Heart left ventricle (tissue), 16 donors: ENCODE results near the gene DENND5A. TPM values are rescaled to one million over a fixed set of nuclear protein-coding genes. Genes with fewer than 3 reads are reported as not detected.

Experiments used
- ATAC-seq, 4 donors: fragments of 200-7000 bp; cut with Tn5 transposase; one replicate each; pipeline ENCODE4 v1.9.1; 2020 to 2022; ENCODE audit warnings: moderate library complexity in 4 of 4, mild to moderate bottlenecking in 3 of 4, moderate number of reproducible peaks in 1 of 4
- DNase-seq, 5 donors: peaks; one replicate each; pipeline ENCODE4 v3.0.0-alpha.2; 2020
- H3K27ac ChIP-seq, 12 donors: fragments of 200-600 bp; sonication (generic) in 4 of 12; one replicate each; pipeline versions ENCODE4 v1.5.0 to v1.8.0; 2016 to 2022; ENCODE audit warnings: mild to moderate bottlenecking in 2 of 12
- H3K27me3 ChIP-seq, 9 donors: fragments of 200-600 bp; sonication (generic) in 2 of 9; one replicate each; pipeline versions ENCODE4 v1.5.1 to v1.8.0; 2016 to 2022; ENCODE audit warnings: mild to moderate bottlenecking in 3 of 9
- H3K36me3 ChIP-seq, 9 donors: fragments of 200-600 bp; sonication (generic) in 2 of 9; one replicate each; pipeline versions ENCODE4 v1.5.0 to v1.8.0; 2018 to 2022; ENCODE audit warnings: mild to moderate bottlenecking in 2 of 9
- H3K4me1 ChIP-seq, 12 donors: fragments of 200-600 bp; sonication (generic) in 4 of 12; one replicate each; pipeline versions ENCODE4 v1.5.0 to v1.8.0; 2016 to 2022; ENCODE audit warnings: mild to moderate bottlenecking in 3 of 12
- H3K4me3 ChIP-seq, 12 donors: fragments of 200-600 bp; sonication (generic) in 4 of 12; one replicate each; pipeline versions ENCODE4 v1.5.0 to v1.8.0; 2017 to 2022; ENCODE audit warnings: mild to moderate bottlenecking in 9 of 12, moderate library complexity in 4 of 12
- H3K9me3 ChIP-seq, 12 donors: fragments of 200-600 bp; sonication (generic) in 4 of 12; one replicate each; pipeline versions ENCODE4 v1.5.0 to v1.8.0; 2016 to 2022; ENCODE audit warnings: mild to moderate bottlenecking in 1 of 12
- CTCF ChIP-seq, 12 donors: fragments of 200-600 bp; sonication (generic) in 4 of 12; IDR thresholded peaks; one replicate each; pipeline versions ENCODE4 v1.5.0 to v1.8.0; 2018 to 2022; ENCODE audit warnings: antibody characterized with exemption in 12 of 12, mild to moderate bottlenecking in 5 of 12
- POLR2A ChIP-seq, 2 donors: fragments of 450-650 bp; IDR thresholded peaks; one replicate each; pipeline ENCODE4 v1.6.1; 2017; ENCODE audit warnings: antibody characterized with exemption in 2 of 2, mild to moderate bottlenecking in 2 of 2, moderate library complexity in 2 of 2
- WGBS, 4 donors: extraction: QIAGEN DNeasy Blood & Tissue Kit in 2 of 4; methylation state at CpG; one replicate each; pipeline versions ENCODE4 v1.1.5 to v1.1.7; 2013 to 2018; 5-methylcytosine and 5-hydroxymethylcytosine counted together
- intact Hi-C, 10 donors: fragments of 100-400 bp; cut with DNase I; formaldehyde crosslinking; loops; one replicate each; pipeline versions ENCODE4 v1.11.1 to v1.14.2; 2022
- polyA plus RNA-seq, 2 donors: library from polyadenylated mRNA; stranded (reverse); fragments of 200-250 nt; gene quantifications; one replicate each; pipeline ENCODE4 v1.2.3, GENCODE V29; 2013
- total RNA-seq, 9 donors: library from RNA; depleted of rRNA in 2 of 9; stranded (reverse); fragments of >200 nt in 2 of 9; fragmentation: NEBNext Ultra II Directional in 3 of 9; extraction: Animal tissue kit (Norgen Biotek cat#: 25700) in 3 of 9; gene quantifications; one replicate each; pipeline versions ENCODE4 v1.1.0 to v1.2.4, GENCODE V29; 2016 to 2023
- donor health status: ischemic (EF 13 %, LVEDD 7.1; RV severe dilation, severe dysfunction).
- donor health status: healthy with polysubstance abuse.
- donor health status: DM: no; HTN: yes; CAD: no.
- donor health status: DM: no; HTN: no; CAD: no.
- donor health status: ischemic (EF 25% LVEDD 6.9; RV normal size, moderate dysfunction).
- donor health status: ischemic (EF 25% LVEDD 5.7; RV mildly dilated, moderate dysfunction).
- donor health status: healthy.
- donor health status: DM: yes; HTN: yes; CAD: no.
- donor health status: ischemic (EF 35%, LVEDD 5.7; RV mildly dilated, moderate dysfunction).
- donor health status: nonischemic (EF 11% LVEDD 7.7; RV severe dilation, severe dysfunction).
- donor health status: DM: yes; HTN: yes; CAD: no.
- donor health status: PGD.
- donor health status: ischemic (EF 29% LVEDD 5.4; RV normal size, mild dysfunction).
- donor health status: nonischemic (EF 23%, LVEDD 6.1; RV moderate dilation, normal function).

The DENND5A gene
- total and polyA plus RNA-seq, 11 donors: 44.5 to 175 (median 113) TPM

GRCh38 chr11:9310485-9311090, 45.4 kb upstream of the DENND5A start:
- Histone ChIP-seq H3K27me3 (no peaks in the 10 kb centered on the region), H3K27ac (no peak overlapping the region), H3K4me1 (peaks cover 0 to 34% (median 15%) of the 10 kb centered on the region in 12 donors), H3K4me3 (no peak overlapping the region), H3K9me3 (no peaks in the 10 kb centered on the region), H3K36me3 (no peaks in the 10 kb centered on the region)
- no peak for TF ChIP-seq CTCF (IDR thresholded peaks at IDR 0.05)
- intact Hi-C loops: loop anchor here in 6 of 10 donors (5.0 to 10.0 kb wide), 8 partner anchors 38 to 154 kb away; partner anchors contain the start of genes ZNF143 (in 2 of the 6) and DENND5A (in 1 of the 6)
- ATAC-seq: no peak
- DNase-seq: no peak
- WGBS, 4 donors: 81 to 93% (median 84%) methylated on average over 3 of the region's 3 CpGs

- TF ChIP-seq POLR2A (IDR thresholded peaks at IDR 0.05): no peak
- no peak for TF ChIP-seq CTCF (IDR thresholded peaks at IDR 0.05)
- H3K27ac ChIP-seq: no peak overlapping the region
- no peaks in the 10 kb centered on the region for H3K27me3 ChIP-seq
- 75 to 84% (median 79%) methylated on average over 3 of the region's 3 CpGs for WGBS, 4 donors
- DNase-seq: no peak
- H3K4me3 ChIP-seq: no peak overlapping the region
- H3K36me3 ChIP-seq: peaks cover 0 to 8% (median 6%) of the 10 kb centered on the region in 9 donors
- intact Hi-C loops: no loop called here
- peaks cover 0 to 4% (median 0%) of the 10 kb centered on the region in 12 donors for H3K4me1 ChIP-seq
- no peak for ATAC-seq
- no peaks in the 10 kb centered on the region for H3K9me3 ChIP-seq
These were observed 39.0 kb upstream of the DENND5A start for GRCh38 chr11:9304178-9304577.

- ATAC-seq (no peak), DNase-seq (no peak)
- peaks cover 0 to 4% (median 0%) of the 10 kb centered on the region in 12 donors for H3K4me1 ChIP-seq
- TF ChIP-seq CTCF (IDR thresholded peaks at IDR 0.05) (no peak), POLR2A (IDR thresholded peaks at IDR 0.05) (no peak)
- intact Hi-C loops: no loop called here
- no peak overlapping the region for H3K27ac ChIP-seq
- no peak overlapping the region for H3K4me3 ChIP-seq
- 90 to 92% methylated on average over 3 of the region's 3 CpGs; no CpG with 5 or more reads in 2 of the 4 donors for WGBS, 4 donors
- H3K27me3 ChIP-seq: no peaks in the 10 kb centered on the region
- peaks cover 0 to 25% (median 21%) of the 10 kb centered on the region in 9 donors for H3K36me3 ChIP-seq
- no peaks in the 10 kb centered on the region for H3K9me3 ChIP-seq
These were observed 37.3 kb upstream of the DENND5A start for GRCh38 chr11:9302448-9302847.

GRCh38 chr11:9301720-9302119, 36.6 kb upstream of the DENND5A start:
- Histone ChIP-seq H3K27ac (no peak overlapping the region), H3K36me3 (peaks cover 0 to 31% (median 28%) of the 10 kb centered on the region in 9 donors), H3K4me1 (peaks cover 0 to 4% (median 0%) of the 10 kb centered on the region in 12 donors), H3K4me3 (no peak overlapping the region), H3K9me3 (no peaks in the 10 kb centered on the region), H3K27me3 (no peaks in the 10 kb centered on the region)
- DNase-seq (no peak), ATAC-seq (no peak)
- intact Hi-C loops: no loop called here
- 64 to 86% (median 74%) methylated on average over 10 of the region's 10 CpGs for WGBS, 4 donors
- no peak for TF ChIP-seq POLR2A (IDR thresholded peaks at IDR 0.05)
- no peak for TF ChIP-seq CTCF (IDR thresholded peaks at IDR 0.05)
